H1 (cell line): Measurements from ENCODE around the gene IKZF3. TPM values are rescaled to one million over a fixed set of nuclear protein-coding genes. Genes with fewer than 3 reads are reported as not detected.
A peak's percentile ranks its signal among the peaks of the same experiment; 100 is the strongest.

Experiments
- CTCF ChIA-PET: fragments of 300-600 bp; sonication (Branson Sonifier 250); formaldehyde crosslinking; loops from one replicate; lab custom pipeline; 2021; ENCODE audit not compliant: partially characterized antibody; lab: Charles Lee
- POLR2A ChIA-PET: fragments of 300-600 bp; sonication (Branson Sonifier 250); formaldehyde crosslinking; loops from one replicate; lab custom pipeline; 2021; ENCODE audit warnings: inconsistent platforms; ENCODE audit not compliant: partially characterized antibody; lab: Charles Lee
- DNase-seq, 2 experiments: peaks; one replicate each; pipeline versions ENCODE4 v3.0.0 to v3.0.0-alpha.2; 2010 to 2022; ENCODE audit warnings: low spot score in 2 of 2, low read depth in 1 of 2, mixed read lengths in 1 of 2
- FAIRE-seq: peaks from 2 replicates; lab custom pipeline; 2011; peaks lifted over from hg19 to GRCh38; lab: Jason Lieb, UNC
- H2AFZ ChIP-seq: 2 replicates; pipeline ENCODE4 v1.8.1; 2012; ENCODE audit warnings: low read length, inconsistent platforms
- H2AK5ac ChIP-seq: 2 replicates; pipeline ENCODE4 v1.6.1; 2013; ENCODE audit warnings: low read depth, low read length
- H2BK120ac ChIP-seq: replicated peaks from 2 replicates; pipeline ENCODE3; 2013; ENCODE audit warnings: low read depth, low read length, inconsistent platforms
- H2BK12ac ChIP-seq: 2 replicates; pipeline ENCODE4 v1.6.1; 2013; ENCODE audit warnings: low read depth, low read length
- H2BK15ac ChIP-seq: 2 replicates; pipeline ENCODE4 v1.6.1; 2013; ENCODE audit warnings: low read length
- H2BK20ac ChIP-seq: 2 replicates; pipeline ENCODE4 v1.6.1; 2013; ENCODE audit warnings: low read length
- H2BK5ac ChIP-seq: 2 replicates; pipeline ENCODE4 v1.6.1; 2013; ENCODE audit warnings: low read depth, low read length
- H3K14ac ChIP-seq: 2 replicates; pipeline ENCODE4 v1.6.1; 2013; ENCODE audit warnings: inconsistent platforms; ENCODE audit not compliant: insufficient read length
- H3K18ac ChIP-seq: 2 replicates; pipeline ENCODE4 v1.6.1; 2013; ENCODE audit warnings: low read length; ENCODE audit errors: extremely low read depth
- H3K23ac ChIP-seq: 2 replicates; pipeline ENCODE4 v1.6.1; 2013; ENCODE audit warnings: inconsistent platforms; ENCODE audit not compliant: insufficient read length
- H3K23me2 ChIP-seq: 2 replicates; pipeline ENCODE4 v1.6.1; 2013; ENCODE audit warnings: low read depth, low read length
- H3K27ac ChIP-seq: 2 replicates; pipeline ENCODE4 v1.6.1; 2011; ENCODE audit warnings: low read depth, low read length, inconsistent platforms
- H3K27me3 ChIP-seq, 4 experiments: replicated peaks in 1 of 4; 1 replicate in 1 of 4; 2 replicates in 3 of 4; pipeline versions ENCODE4 v1.6.1 to v1.8.1; 2011 to 2013; ENCODE audit warnings: low read length in 3 of 4, mild to moderate bottlenecking in 3 of 4, inconsistent platforms in 2 of 4, mixed read lengths in 2 of 4, moderate library complexity in 1 of 4; ENCODE audit not compliant: control insufficient read depth in 3 of 4, insufficient read depth in 3 of 4; ENCODE audit errors: extremely low read depth in 1 of 4
- H3K36me3 ChIP-seq, 4 experiments: 2 replicates each; pipeline versions ENCODE4 v1.6.1 to v1.8.1; 2011 to 2013; ENCODE audit warnings: mild to moderate bottlenecking in 4 of 4, low read length in 3 of 4, moderate library complexity in 2 of 4, control low read depth in 1 of 4, inconsistent platforms in 1 of 4; ENCODE audit not compliant: insufficient read depth in 4 of 4, control insufficient read depth in 2 of 4
- H3K4ac ChIP-seq: replicated peaks from 2 replicates; pipeline ENCODE3; 2013; ENCODE audit warnings: low read length, low read depth, mixed read lengths, inconsistent platforms; ENCODE audit not compliant: insufficient read length
- H3K4me1 ChIP-seq, 4 experiments: replicated peaks in 1 of 4; 1 replicate in 1 of 4; 2 replicates in 3 of 4; pipeline versions ENCODE4 v1.6.1 to v1.8.1; 2011 to 2013; ENCODE audit warnings: low read length in 3 of 4, inconsistent platforms in 2 of 4, mixed read lengths in 1 of 4; ENCODE audit not compliant: insufficient read depth in 4 of 4, control insufficient read depth in 3 of 4
- H3K4me2 ChIP-seq, 2 experiments: 2 replicates each; pipeline versions ENCODE4 v1.6.1 to v1.8.1; 2011 to 2013; ENCODE audit warnings: low read depth in 2 of 2, low read length in 2 of 2, control low read depth in 1 of 2, inconsistent platforms in 1 of 2, mild to moderate bottlenecking in 1 of 2; ENCODE audit not compliant: insufficient read depth in 1 of 2
- H3K4me3 ChIP-seq, 4 experiments: fragments of 200-600, 300-600 bp in 1 of 4; sonication (generic), shearing (Covaris generic), sonication (Bioruptor Twin) in 1 of 4; 2 replicates each; pipeline versions ENCODE4 v1.5.1 to v1.8.1; 2011 to 2016; ENCODE audit warnings: low read length in 4 of 4, low read depth in 3 of 4, control low read depth in 2 of 4, inconsistent platforms in 2 of 4, mild to moderate bottlenecking in 2 of 4, mixed read lengths in 1 of 4, moderate library complexity in 1 of 4; ENCODE audit not compliant: insufficient read depth in 2 of 4; ENCODE audit errors: extremely low read depth in 1 of 4
- H3K56ac ChIP-seq: replicated peaks from 2 replicates; pipeline ENCODE3; 2013; ENCODE audit warnings: low read depth, mild to moderate bottlenecking, mixed read lengths, low read length, inconsistent platforms; ENCODE audit not compliant: insufficient read length
- H3K79me1 ChIP-seq: 2 replicates; pipeline ENCODE4 v1.6.1; 2013; ENCODE audit warnings: low read depth, low read length, control low read depth
- H3K79me2 ChIP-seq, 2 experiments: 2 replicates each; pipeline versions ENCODE4 v1.6.1 to v1.8.1; 2012 to 2013; ENCODE audit warnings: low read length in 2 of 2, mild to moderate bottlenecking in 2 of 2, inconsistent platforms in 1 of 2; ENCODE audit not compliant: insufficient read depth in 2 of 2, control insufficient read depth in 1 of 2
- H3K9ac ChIP-seq, 4 experiments: replicated peaks in 1 of 4; 1 replicate in 1 of 4; 2 replicates in 3 of 4; pipeline versions ENCODE4 v1.6.1 to v1.8.1; 2011 to 2013; ENCODE audit warnings: low read depth in 3 of 4, low read length in 3 of 4, control low read depth in 2 of 4, mild to moderate bottlenecking in 2 of 4, moderate library complexity in 2 of 4, inconsistent platforms in 1 of 4; ENCODE audit errors: extremely low read depth in 1 of 4
- H3K9me3 ChIP-seq, 2 experiments: 2 replicates each; pipeline versions ENCODE4 v1.6.1 to v1.8.1; 2012 to 2013; ENCODE audit warnings: mild to moderate bottlenecking in 2 of 2, moderate library complexity in 2 of 2, control low read depth in 1 of 2, inconsistent platforms in 1 of 2, low read depth in 1 of 2, low read length in 1 of 2, mixed read lengths in 1 of 2; ENCODE audit not compliant: insufficient read depth in 2 of 2
- H4K20me1 ChIP-seq, 2 experiments: replicated peaks in 1 of 2; 2 replicates each; pipeline versions ENCODE3 to v1.8.1; 2011 to 2013; ENCODE audit warnings: inconsistent platforms in 2 of 2, low read length in 2 of 2, mild to moderate bottlenecking in 1 of 2; ENCODE audit not compliant: insufficient read depth in 2 of 2, control insufficient read depth in 1 of 2
- H4K5ac ChIP-seq: 2 replicates; pipeline ENCODE4 v1.6.1; 2013; ENCODE audit warnings: low read length, low read depth, mixed read lengths, inconsistent platforms; ENCODE audit not compliant: insufficient read length
- H4K8ac ChIP-seq: 2 replicates; pipeline ENCODE4 v1.8.0; 2013; ENCODE audit warnings: mild to moderate bottlenecking, moderate library complexity, low read length, inconsistent platforms; ENCODE audit not compliant: insufficient read depth; ENCODE audit errors: extremely low read depth
- H4K91ac ChIP-seq: replicated peaks from 2 replicates; pipeline ENCODE3; 2013; ENCODE audit warnings: low read length, mixed read lengths, inconsistent platforms; ENCODE audit not compliant: insufficient read length
- E2F6 ChIP-seq: IDR thresholded peaks from 2 replicates; pipeline ENCODE4 v1.6.1; 2012; ENCODE audit warnings: inconsistent platforms
- TAF1 ChIP-seq: IDR thresholded peaks from 2 replicates; pipeline ENCODE4 v1.6.1; 2011; ENCODE audit warnings: mild to moderate bottlenecking, low read depth, low read length
- TCF12 ChIP-seq: IDR thresholded peaks from 2 replicates; pipeline ENCODE4 v1.6.1; 2011; ENCODE audit warnings: low read depth, mild to moderate bottlenecking, low read length
- WGBS, 2 experiments: shearing (Covaris generic) in 1 of 2; methylation state at CpG; one replicate each; pipeline versions ENCODE4 v1.1.6 to v1.1.7; 2013 to 2015; ENCODE audit warnings: low lambda C conversion rate in 2 of 2, mixed read lengths in 2 of 2, inconsistent platforms in 1 of 2, low coverage in 1 of 2, missing lambda C conversion rate in 1 of 2; ENCODE audit not compliant: insufficient replicate concordance in 2 of 2, insufficient coverage in 1 of 2, insufficient read length in 1 of 2; ENCODE audit errors: extremely low coverage in 1 of 2, missing lambda C conversion rate in 1 of 2; 5-methylcytosine and 5-hydroxymethylcytosine counted together
- polyA plus RNA-seq, 7 experiments: library from polyadenylated mRNA; depleted of rRNA in 3 of 7; stranded (reverse) in 5 of 7; unstranded in 2 of 7; fragments of >200 nt in 5 of 7; fragments of 200-250 nt in 2 of 7; gene quantifications; 1 replicate in 5 of 7; 2 replicates in 1 of 7; 4 replicates in 1 of 7; pipeline versions ENCODE4 v1.2.1 to v1.2.3, GENCODE V29; 2011 to 2013; ENCODE audit warnings: missing spikeins in 2 of 7, mixed read lengths in 2 of 7
- total RNA-seq: library from RNA; stranded (reverse); fragmentation: NEBNext Ultra II Directional; extraction: Animal tissue kit (Norgen Biotek cat#: 25700); gene quantifications from 2 replicates; pipeline ENCODE4 v1.2.1, GENCODE V29; 2021
- TF ChIP-seq, protein P1 (sequence below): IDR thresholded peaks from 2 replicates; pipeline ENCODE4 v1.6.1; 2011; ENCODE audit warnings: low read length, improper control_type of control experiment
- TF ChIP-seq, protein P2 (sequence below): IDR thresholded peaks from 2 replicates; pipeline ENCODE4 v1.6.1; 2012; ENCODE audit warnings: inconsistent platforms

Gene IKZF3
- total and polyA plus RNA-seq, 2 of the 8 experiments (the other 6 are each of a cell fraction or from before 2014, with no cell fraction given) = 0.23 to 0.56 TPM

- Histone ChIP-seq H3K14ac (no peak overlapping the region), H2BK20ac (0 out of 2 replicates have a peak overlapping the region, but pooled peaks have one; percentile 68), H4K5ac (no peak overlapping the region), H3K36me3 (no peaks in the 10 kb centered on the region), H2BK120ac (no peak overlapping the region), H3K27ac (no peak overlapping the region), H3K4me2 (no peak overlapping the region), H3K9me3 (no peaks in the 10 kb centered on the region), H3K18ac (no peak overlapping the region), H3K79me2 (no peaks in the 10 kb centered on the region), H4K20me1 (no peaks in the 10 kb centered on the region), H3K4me1 (no peaks in the 10 kb centered on the region), H4K91ac (no peak overlapping the region), H3K79me1 (no peaks in the 10 kb centered on the region), H2AK5ac (no peak overlapping the region), H3K23ac (no peak overlapping the region), H3K23me2 (no peaks in the 10 kb centered on the region), H2AFZ (no peak overlapping the region), H3K27me3 (no peaks in the 10 kb centered on the region), H2BK5ac (no peak overlapping the region), H3K56ac (no peak overlapping the region), H3K9ac (no peak overlapping the region)
- no peak for DNase-seq
- 86 to 100% methylated on average over 1 to 3 of the region's 3 CpGs for WGBS, 2 experiments
- TF ChIP-seq E2F6 = no peak
- TF ChIP-seq, protein P1, sequence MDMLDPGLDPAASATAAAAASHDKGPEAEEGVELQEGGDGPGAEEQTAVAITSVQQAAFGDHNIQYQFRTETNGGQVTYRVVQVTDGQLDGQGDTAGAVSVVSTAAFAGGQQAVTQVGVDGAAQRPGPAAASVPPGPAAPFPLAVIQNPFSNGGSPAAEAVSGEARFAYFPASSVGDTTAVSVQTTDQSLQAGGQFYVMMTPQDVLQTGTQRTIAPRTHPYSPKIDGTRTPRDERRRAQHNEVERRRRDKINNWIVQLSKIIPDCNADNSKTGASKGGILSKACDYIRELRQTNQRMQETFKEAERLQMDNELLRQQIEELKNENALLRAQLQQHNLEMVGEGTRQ = no peak
- no peak for TF ChIP-seq TCF12
- no peak for TF ChIP-seq TAF1
- TF ChIP-seq, protein P2, sequence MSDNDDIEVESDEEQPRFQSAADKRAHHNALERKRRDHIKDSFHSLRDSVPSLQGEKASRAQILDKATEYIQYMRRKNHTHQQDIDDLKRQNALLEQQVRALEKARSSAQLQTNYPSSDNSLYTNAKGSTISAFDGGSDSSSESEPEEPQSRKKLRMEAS = no peak
- TF ChIP-seq, all 59 proteins: peak for 0
- FAIRE-seq = no peak
- Histone ChIP-seq H2BK15ac (no peak overlapping the region), H2BK12ac (peak overlapping the region; percentile 12; the same call in 1 of the 2 replicates), H3K4ac (no peak overlapping the region), H4K8ac (no peak overlapping the region), H3K4me3 (no peak overlapping the region)
- ChIA-PET CTCF (interaction anchor here (1.3 kb wide), 1 partner anchor 18 kb away, joined by 3 read pairs; no protein-coding TSS in a partner anchor), POLR2A (no interaction called here)
Observed at GRCh38 chr17:39852239-39852638, 11.9 kb downstream of the IKZF3 start.
